ENCODE data around the gene APLNR. TPM values are rescaled to one million over a fixed set of nuclear protein-coding genes. Genes with fewer than 3 reads are reported as not detected.

Gene APLNR
- total RNA-seq, 6 experiments from 2014 or later: 1.1 to 3.6 (median 2.1) TPM

- Histone ChIP-seq H3K27me3 (no peaks in the 10 kb centered on the region), H3K4me3 (no peak overlapping the region), H3K27ac (no peak overlapping the region), H3K4me1 (no peaks in the 10 kb centered on the region), H3K36me3 (no peaks in the 10 kb centered on the region), H3K9me3 (no peaks in the 10 kb centered on the region)
- ATAC-seq: peak; percentile 90 to 97 (median 94)
- TF ChIP-seq POLR2A (IDR thresholded peaks at IDR 0.05): no peak
- peak; percentile 69 to 77 (median 74) for TF ChIP-seq CTCF (IDR thresholded peaks at IDR 0.05)
- peak; percentile 70 to 79 (median 72) for DNase-seq
- 10% methylated on average over 2 of the region's 9 CpGs for WGBS (ENCODE audit: insufficient coverage, low coverage, low lambda C conversion rate, missing lambda C conversion rate)
- intact Hi-C loops (cut with DNase I): loop anchor here in 1 of 2 donors (5.0 to 10.0 kb wide), 3 partner anchors 84 to 404 kb away; no protein-coding TSS in a partner anchor
Observed at GRCh38 chr11:57248780-57249383, 11.8 kb upstream of the APLNR start.

- no peak for ATAC-seq
Observed at GRCh38 chr11:57244911-57245310, 7.9 kb upstream of the APLNR start.

GRCh38 chr11:57241353-57241972 is 4.4 kb upstream of the APLNR start:
- TF ChIP-seq POLR2A (IDR thresholded peaks at IDR 0.05): no peak
- no peak for TF ChIP-seq CTCF (IDR thresholded peaks at IDR 0.05)
- intact Hi-C loops (cut with DNase I): loop anchor here in 1 of 2 donors (10.0 kb wide), 2 partner anchors 77 to 397 kb away; no protein-coding TSS in a partner anchor
- H3K4me3 ChIP-seq: no peak overlapping the region
- H3K4me1 ChIP-seq: peaks cover 0 to 23% (median 8%) of the 10 kb centered on the region in 4 donors
- ATAC-seq (peak; percentile 6 to 11 (median 8)), DNase-seq (no peak)
- no peaks in the 10 kb centered on the region for H3K9me3 ChIP-seq
- no peaks in the 10 kb centered on the region for H3K36me3 ChIP-seq
- no peak overlapping the region for H3K27ac ChIP-seq
- no peaks in the 10 kb centered on the region for H3K27me3 ChIP-seq
- 20% methylated on average over 1 of the region's 2 CpGs for WGBS (ENCODE audit: insufficient coverage, low coverage, low lambda C conversion rate, missing lambda C conversion rate)

More at GRCh38 chr11:57244911-57245310, 7.9 kb upstream of the APLNR start:
- WGBS (ENCODE audit: insufficient coverage, low coverage, low lambda C conversion rate, missing lambda C conversion rate): 58% methylated on average over 2 of the region's 3 CpGs
- no peaks in the 10 kb centered on the region for H3K27me3 ChIP-seq
- H3K36me3 ChIP-seq: no peaks in the 10 kb centered on the region
- no peaks in the 10 kb centered on the region for H3K9me3 ChIP-seq
- DNase-seq: no peak
- peaks cover 0 to 16% (median 5%) of the 10 kb centered on the region in 4 donors for H3K4me1 ChIP-seq
- no peak overlapping the region for H3K27ac ChIP-seq
- H3K4me3 ChIP-seq: no peak overlapping the region
- TF ChIP-seq CTCF (IDR thresholded peaks at IDR 0.05) (no peak), POLR2A (IDR thresholded peaks at IDR 0.05) (no peak)
- intact Hi-C loops (cut with DNase I): loop anchor here in 1 of 2 donors (5.0 to 10.0 kb wide), 3 partner anchors 80 to 400 kb away; no protein-coding TSS in a partner anchor

GRCh38 chr11:57240757-57241156 is 3.7 kb upstream of the APLNR start:
- H3K4me1 ChIP-seq: peaks cover 0 to 23% (median 8%) of the 10 kb centered on the region in 4 donors
- WGBS (ENCODE audit: insufficient coverage, low coverage, low lambda C conversion rate, missing lambda C conversion rate): 10% methylated on average over 2 of the region's 5 CpGs
- TF ChIP-seq CTCF (IDR thresholded peaks at IDR 0.05) (no peak), POLR2A (IDR thresholded peaks at IDR 0.05) (no peak)
- no peaks in the 10 kb centered on the region for H3K9me3 ChIP-seq
- no peak overlapping the region for H3K27ac ChIP-seq
- no peak for DNase-seq
- no peak overlapping the region for H3K4me3 ChIP-seq
- peak; percentile 8 to 40 (median 15) for ATAC-seq
- intact Hi-C loops (cut with DNase I): loop anchor here in 1 of 2 donors (10.0 kb wide), 2 partner anchors 76 to 396 kb away; no protein-coding TSS in a partner anchor
- no peaks in the 10 kb centered on the region for H3K36me3 ChIP-seq
- no peaks in the 10 kb centered on the region for H3K27me3 ChIP-seq

Data from right lobe of liver (tissue), 6 donors.